Lower lobe of right lung (tissue), 2 donors: ENCODE data around the gene TLNRD1. TPM values are rescaled to one million over a fixed set of nuclear protein-coding genes. Genes with fewer than 3 reads are reported as not detected.
A peak's percentile ranks its signal among the peaks of the same experiment; 100 is the strongest.

Experiments
- ATAC-seq, 2 donors: fragments of 200-7000 bp; cut with Tn5 transposase; one replicate each; pipeline ENCODE4 v1.9.1; 2020 to 2022; ENCODE audit warnings: mild to moderate bottlenecking in 2 of 2, moderate library complexity in 2 of 2
- DNase-seq: peaks from one replicate; pipeline ENCODE4 v3.0.0-alpha.2; 2020
- H3K27ac ChIP-seq: fragments of 200-600 bp; one replicate; pipeline ENCODE4 v1.8.0; 2022
- H3K27me3 ChIP-seq: fragments of 200-600 bp; one replicate; pipeline ENCODE4 v1.8.0; 2022; ENCODE audit warnings: low read depth
- H3K36me3 ChIP-seq: fragments of 200-600 bp; one replicate; pipeline ENCODE4 v1.8.0; 2022; ENCODE audit warnings: mild to moderate bottlenecking
- H3K4me1 ChIP-seq: fragments of 200-600 bp; one replicate; pipeline ENCODE4 v1.8.0; 2022
- H3K4me3 ChIP-seq: fragments of 200-600 bp; one replicate; pipeline ENCODE4 v1.8.0; 2022; ENCODE audit warnings: mild to moderate bottlenecking
- H3K9me3 ChIP-seq: fragments of 200-600 bp; one replicate; pipeline ENCODE4 v1.8.0; 2022
- CTCF ChIP-seq: fragments of 200-600 bp; IDR thresholded peaks from one replicate; pipeline ENCODE4 v1.8.0; 2022; ENCODE audit warnings: antibody characterized with exemption, mild to moderate bottlenecking
- intact Hi-C: fragments of 100-400 bp; cut with DNase I; formaldehyde crosslinking; loops from one replicate; pipeline ENCODE4 v1.11.0; 2022
- total RNA-seq: library from RNA; stranded (reverse); fragmentation: NEBNext Ultra II Directional; extraction: Animal tissue kit (Norgen Biotek cat#: 25700); gene quantifications from one replicate; pipeline ENCODE4 v1.2.1, GENCODE V29; 2021
- donor health status: DM: no; HTN: yes; CAD: no; lungs with severe emphysema.

The TLNRD1 gene
- total RNA-seq, 1 donor from 2014 or later: 24.7 TPM

- H3K27ac ChIP-seq: no peak overlapping the region
Observed at GRCh38 chr15:80967991-80968510, 32.7 kb upstream of the TLNRD1 start.

GRCh38 chr15:80969316-80969715 is 31.4 kb upstream of the TLNRD1 start:
- peaks cover 34% of the 10 kb centered on the region for H3K36me3 ChIP-seq
- intact Hi-C loops: no loop called here
- H3K4me1 ChIP-seq: no peaks in the 10 kb centered on the region
- no peak overlapping the region for H3K27ac ChIP-seq
- ATAC-seq: no peak
- H3K27me3 ChIP-seq: no peaks in the 10 kb centered on the region
- no peaks in the 10 kb centered on the region for H3K9me3 ChIP-seq
- TF ChIP-seq CTCF: no peak
- H3K4me3 ChIP-seq: no peak overlapping the region
- no peak for DNase-seq

More at GRCh38 chr15:80967991-80968510, 32.7 kb upstream of the TLNRD1 start:
- ATAC-seq (no peak), DNase-seq (no peak)
- no peak for TF ChIP-seq CTCF
- Histone ChIP-seq H3K4me1 (no peaks in the 10 kb centered on the region), H3K36me3 (peaks cover 29% of the 10 kb centered on the region), H3K9me3 (no peaks in the 10 kb centered on the region), H3K27me3 (no peaks in the 10 kb centered on the region), H3K4me3 (no peak overlapping the region)
- intact Hi-C loops: no loop called here

GRCh38 chr15:80970018-80970657 is 30.6 kb upstream of the TLNRD1 start:
- DNase-seq (no peak), ATAC-seq (peak; percentile 71 to 72)
- Histone ChIP-seq H3K27me3 (no peaks in the 10 kb centered on the region), H3K9me3 (no peaks in the 10 kb centered on the region), H3K36me3 (peaks cover 34% of the 10 kb centered on the region), H3K4me3 (no peak overlapping the region), H3K27ac (no peak overlapping the region), H3K4me1 (no peaks in the 10 kb centered on the region)
- intact Hi-C loops: loop anchor here (10.0 kb wide), 1 partner anchor 515 kb away; no protein-coding TSS in a partner anchor
- TF ChIP-seq CTCF: peak; percentile 82

GRCh38 chr15:80970658-80971057 is 30.1 kb upstream of the TLNRD1 start:
- DNase-seq (no peak), ATAC-seq (no peak)
- TF ChIP-seq CTCF: no peak
- H3K9me3 ChIP-seq: no peaks in the 10 kb centered on the region
- no peaks in the 10 kb centered on the region for H3K27me3 ChIP-seq
- H3K27ac ChIP-seq: no peak overlapping the region
- intact Hi-C loops: loop anchor here (10.0 kb wide), 1 partner anchor 516 kb away; no protein-coding TSS in a partner anchor
- no peak overlapping the region for H3K4me3 ChIP-seq
- H3K36me3 ChIP-seq: peaks cover 34% of the 10 kb centered on the region
- no peaks in the 10 kb centered on the region for H3K4me1 ChIP-seq

- Histone ChIP-seq H3K27me3 (no peaks in the 10 kb centered on the region), H3K4me3 (no peak overlapping the region), H3K4me1 (no peaks in the 10 kb centered on the region), H3K36me3 (peaks cover 34% of the 10 kb centered on the region), H3K27ac (no peak overlapping the region), H3K9me3 (no peaks in the 10 kb centered on the region)
- no peak for TF ChIP-seq CTCF
- intact Hi-C loops: loop anchor here (10.0 kb wide), 1 partner anchor 516 kb away; no protein-coding TSS in a partner anchor
- DNase-seq (no peak), ATAC-seq (no peak)
Observed at GRCh38 chr15:80971143-80971542, 29.6 kb upstream of the TLNRD1 start.
